Measurements from ENCODE around the gene SLC12A2. TPM values are rescaled to one million over a fixed set of nuclear protein-coding genes. Genes with fewer than 3 reads are reported as not detected.

Gene SLC12A2
- polyA plus RNA-seq, 1 experiment, result 4.8 TPM

GRCh38 chr5:128097224-128097623 lies 13.7 kb downstream of the SLC12A2 start:
- CTCF ChIA-PET, result no interaction called here
- POLR2A ChIA-PET, result no interaction called here
- DNase-seq (ENCODE audit: low read depth), result no peak
- no peak overlapping the region for H3K4me3 ChIP-seq (ENCODE audit: low read depth, low read length)
- no peaks in the 10 kb centered on the region for H3K36me3 ChIP-seq (ENCODE audit: control insufficient read depth, insufficient read depth, low read length)
- TF ChIP-seq CTCF (IDR thresholded peaks at IDR 0.05; ENCODE audit: insufficient read depth, low read depth, low read length), result no peak
- no peaks in the 10 kb centered on the region for H3K27me3 ChIP-seq (ENCODE audit: control insufficient read depth, insufficient read depth, low read length)

GRCh38 chr5:128097781-128098180 lies 14.2 kb downstream of the SLC12A2 start:
- POLR2A ChIA-PET, result no interaction called here
- H3K27me3 ChIP-seq (ENCODE audit: control insufficient read depth, insufficient read depth, low read length), result no peaks in the 10 kb centered on the region

DNA sequence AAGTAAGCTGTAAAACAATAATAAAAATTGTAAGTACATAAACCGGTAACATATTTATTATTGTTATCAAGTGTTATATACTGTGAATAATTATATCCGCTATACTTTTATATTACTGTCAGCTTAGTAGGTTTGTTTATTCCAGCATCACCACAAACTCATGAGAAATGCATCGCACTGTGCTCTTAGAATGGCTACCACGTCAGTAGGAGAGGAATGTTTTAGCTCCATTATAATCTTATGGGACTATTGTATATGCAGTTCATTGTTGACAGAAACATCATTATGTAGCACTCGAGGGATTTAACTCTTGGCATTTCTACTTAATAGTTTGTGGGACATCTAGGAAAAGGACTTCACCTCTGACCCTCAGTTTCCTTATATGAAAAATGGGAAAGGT lies 16.4 kb downstream of the SLC12A2 start:
- POLR2A ChIA-PET, result interaction anchor here (0.6 kb wide), 1 partner anchor 45 kb away, joined by 5 read pairs; no protein-coding TSS in a partner anchor
- Histone ChIP-seq H3K27me3 (ENCODE audit: control insufficient read depth, insufficient read depth, low read length) (no peaks in the 10 kb centered on the region), H3K36me3 (ENCODE audit: control insufficient read depth, insufficient read depth, low read length) (no peaks in the 10 kb centered on the region), H3K4me3 (ENCODE audit: low read depth, low read length) (no peak overlapping the region)
- no peak for TF ChIP-seq CTCF (IDR thresholded peaks at IDR 0.05; ENCODE audit: insufficient read depth, low read depth, low read length)
- CTCF ChIA-PET, result interaction anchor here (1.6 kb wide), 1 partner anchor 16 kb away, joined by 5 read pairs; the partner anchor contains the start of gene SLC12A2
- DNase-seq (ENCODE audit: low read depth), result no peak

More at GRCh38 chr5:128097781-128098180, 14.2 kb downstream of the SLC12A2 start:
- no peak overlapping the region for H3K4me3 ChIP-seq (ENCODE audit: low read depth, low read length)
- no peak for TF ChIP-seq CTCF (IDR thresholded peaks at IDR 0.05; ENCODE audit: insufficient read depth, low read depth, low read length)
- CTCF ChIA-PET, result no interaction called here
- DNase-seq (ENCODE audit: low read depth), result no peak
- no peaks in the 10 kb centered on the region for H3K36me3 ChIP-seq (ENCODE audit: control insufficient read depth, insufficient read depth, low read length)

DNA sequence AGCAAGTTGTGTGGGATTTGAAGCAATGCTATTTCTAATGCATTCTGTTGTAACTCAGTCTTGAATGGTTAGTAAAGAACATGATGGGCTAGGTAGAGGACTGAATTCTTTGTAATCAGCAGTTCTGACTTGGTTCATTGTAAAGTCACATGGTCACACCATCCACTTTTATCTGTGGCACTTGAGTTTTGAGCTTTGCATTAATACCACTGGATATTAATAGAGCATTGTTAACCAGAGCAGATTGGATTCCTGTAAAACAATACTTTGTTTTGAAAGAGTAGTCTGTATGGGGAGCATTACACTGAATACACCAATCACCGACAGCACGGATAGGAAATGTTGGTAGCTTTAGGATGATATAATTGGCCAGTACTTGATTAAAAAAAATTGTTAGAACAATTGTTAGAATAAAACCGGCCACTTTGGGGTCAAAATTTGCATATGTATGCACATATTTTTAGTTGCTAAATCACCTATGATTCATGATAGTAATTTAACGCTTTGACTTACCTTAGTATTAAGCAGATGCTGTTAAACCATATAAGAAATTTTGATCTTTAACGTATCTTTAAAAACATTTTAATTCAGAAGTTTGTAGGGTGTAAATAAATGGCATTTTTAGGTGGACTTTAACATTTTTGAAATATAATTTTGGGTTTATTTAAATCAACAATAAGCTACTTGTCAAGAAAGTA lies 17.4 kb downstream of the SLC12A2 start:
- no peak for TF ChIP-seq CTCF (IDR thresholded peaks at IDR 0.05; ENCODE audit: insufficient read depth, low read depth, low read length)
- POLR2A ChIA-PET, result no interaction called here
- CTCF ChIA-PET, result interaction anchor here (1.0 to 1.6 kb wide), 2 partner anchors 14 to 20 kb away, joined by 3 to 4 read pairs; no protein-coding TSS in a partner anchor

DNA sequence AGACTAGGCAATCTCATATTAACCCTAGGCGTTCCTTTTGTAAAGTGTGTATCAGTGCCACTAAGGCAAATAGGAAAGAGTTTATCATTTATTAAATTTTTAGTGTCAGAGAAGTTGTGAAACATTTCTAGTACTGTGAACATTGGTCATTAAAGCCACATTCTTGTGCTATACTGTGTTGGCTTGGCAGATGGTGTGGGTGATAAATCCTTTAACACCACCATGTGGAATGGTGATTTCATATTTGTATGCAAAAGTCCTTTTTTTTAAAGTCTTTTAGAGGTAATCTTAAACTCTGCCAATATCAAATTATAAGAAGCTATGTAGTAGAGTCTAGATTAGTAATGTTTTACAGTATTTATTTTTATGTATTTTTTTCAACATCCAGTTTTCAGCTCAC lies 18.1 kb downstream of the SLC12A2 start:
- no peak for DNase-seq (ENCODE audit: low read depth)
- H3K4me3 ChIP-seq (ENCODE audit: low read depth, low read length), result no peak overlapping the region
- TF ChIP-seq CTCF (IDR thresholded peaks at IDR 0.05; ENCODE audit: insufficient read depth, low read depth, low read length), result no peak
- ChIA-PET CTCF (interaction anchor here (1.0 to 1.6 kb wide), 2 partner anchors 14 to 21 kb away, joined by 3 to 4 read pairs; no protein-coding TSS in a partner anchor), POLR2A (no interaction called here)
- no peaks in the 10 kb centered on the region for H3K36me3 ChIP-seq (ENCODE audit: control insufficient read depth, insufficient read depth, low read length)
- H3K27me3 ChIP-seq (ENCODE audit: control insufficient read depth, insufficient read depth, low read length), result no peaks in the 10 kb centered on the region

More for the DNA sequence above, 17.4 kb downstream of the SLC12A2 start:
- no peaks in the 10 kb centered on the region for H3K36me3 ChIP-seq (ENCODE audit: control insufficient read depth, insufficient read depth, low read length)
- DNase-seq (ENCODE audit: low read depth), result no peak
- no peak overlapping the region for H3K4me3 ChIP-seq (ENCODE audit: low read depth, low read length)
- H3K27me3 ChIP-seq (ENCODE audit: control insufficient read depth, insufficient read depth, low read length), result no peaks in the 10 kb centered on the region

All from BJ (cell line).